ENCODE measurements around the gene TRIM50.

DNA sequence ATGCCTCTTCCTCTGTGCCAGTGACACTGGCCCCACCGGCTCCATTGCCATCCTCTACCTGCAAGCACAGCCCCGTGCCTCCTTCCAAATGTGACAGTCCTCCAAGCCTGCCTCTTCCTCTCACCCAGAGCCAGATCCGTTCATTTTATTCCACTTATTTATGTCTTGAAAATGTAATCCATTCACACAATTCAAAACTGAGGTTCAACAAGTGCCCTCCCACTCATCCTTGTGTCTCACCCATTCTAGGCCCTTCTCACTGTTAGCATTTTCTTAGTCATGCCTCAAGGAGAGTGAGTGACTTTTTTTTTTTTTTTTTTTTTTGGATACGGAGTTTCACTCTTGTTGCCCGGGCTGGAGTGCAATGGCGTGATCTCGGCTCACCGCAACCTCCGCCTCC lies 41.7 kb upstream of the TRIM50 start:
- TF ChIP-seq, protein P1, sequence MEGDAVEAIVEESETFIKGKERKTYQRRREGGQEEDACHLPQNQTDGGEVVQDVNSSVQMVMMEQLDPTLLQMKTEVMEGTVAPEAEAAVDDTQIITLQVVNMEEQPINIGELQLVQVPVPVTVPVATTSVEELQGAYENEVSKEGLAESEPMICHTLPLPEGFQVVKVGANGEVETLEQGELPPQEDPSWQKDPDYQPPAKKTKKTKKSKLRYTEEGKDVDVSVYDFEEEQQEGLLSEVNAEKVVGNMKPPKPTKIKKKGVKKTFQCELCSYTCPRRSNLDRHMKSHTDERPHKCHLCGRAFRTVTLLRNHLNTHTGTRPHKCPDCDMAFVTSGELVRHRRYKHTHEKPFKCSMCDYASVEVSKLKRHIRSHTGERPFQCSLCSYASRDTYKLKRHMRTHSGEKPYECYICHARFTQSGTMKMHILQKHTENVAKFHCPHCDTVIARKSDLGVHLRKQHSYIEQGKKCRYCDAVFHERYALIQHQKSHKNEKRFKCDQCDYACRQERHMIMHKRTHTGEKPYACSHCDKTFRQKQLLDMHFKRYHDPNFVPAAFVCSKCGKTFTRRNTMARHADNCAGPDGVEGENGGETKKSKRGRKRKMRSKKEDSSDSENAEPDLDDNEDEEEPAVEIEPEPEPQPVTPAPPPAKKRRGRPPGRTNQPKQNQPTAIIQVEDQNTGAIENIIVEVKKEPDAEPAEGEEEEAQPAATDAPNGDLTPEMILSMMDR (IDR thresholded peaks at IDR 0.05; ENCODE audit: poor library complexity) = no peak
- TF ChIP-seq EZH2 (IDR thresholded peaks at IDR 0.05; ENCODE audit: borderline replicate concordance) (no peak), EZH2phosphoT487 (IDR thresholded peaks at IDR 0.05; ENCODE audit: low read depth, severe bottlenecking, unreplicated experiment) (no peak)

Data from hepatocyte (in vitro differentiated cells).